ENCODE results near the gene DSCAML1.

DNA sequence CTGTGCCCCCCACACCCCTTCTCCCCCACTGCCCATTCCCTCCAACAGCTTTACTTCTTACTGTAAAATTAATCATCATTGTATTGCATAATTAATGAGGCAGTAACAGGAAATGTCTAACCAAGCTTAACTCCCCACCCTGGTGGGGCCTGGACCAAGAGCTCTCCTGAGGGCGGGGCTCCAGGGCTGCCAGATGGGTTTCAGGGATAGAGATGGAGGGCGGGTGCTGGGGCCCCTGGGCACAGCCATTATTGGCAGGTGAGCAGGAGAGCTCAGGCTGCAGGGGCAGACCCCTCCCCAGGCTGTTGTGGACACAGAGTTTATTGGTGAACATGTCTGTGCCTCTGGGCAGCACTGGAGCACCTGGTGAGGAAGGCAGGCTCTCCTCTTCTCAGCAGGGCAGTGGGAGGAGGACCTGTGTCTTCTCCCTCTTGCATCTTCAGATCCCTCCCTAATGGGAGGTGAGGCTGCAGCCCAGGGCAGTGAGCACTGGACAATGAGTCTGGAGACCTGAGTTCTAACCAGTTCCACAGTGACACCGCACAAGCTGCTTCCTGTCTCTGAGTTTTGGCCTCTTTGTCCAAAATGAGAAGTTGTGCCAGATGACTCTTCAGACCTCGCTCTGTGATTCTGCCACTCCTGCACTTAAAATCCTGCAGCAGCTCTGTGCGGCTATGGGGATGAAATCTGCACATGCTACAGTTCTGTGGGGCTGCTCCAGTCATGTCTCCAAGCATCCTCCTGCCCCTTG is 236.1 kb downstream of the DSCAML1 start:
- TF ChIP-seq CTCF (IDR thresholded peaks at IDR 0.05; ENCODE audit: control extremely low read depth in 1 of 3, insufficient read depth in 1 of 3, low read depth in 1 of 3, low read length in 3 of 3) (no peak), POLR2AphosphoS5 (IDR thresholded peaks at IDR 0.05; ENCODE audit: low read depth, low read length) (no peak), POLR2A (IDR thresholded peaks at IDR 0.05; ENCODE audit: control extremely low read depth in 1 of 2, low read depth in 2 of 2, low read length in 2 of 2) (no peak), MAX (IDR thresholded peaks at IDR 0.05) (no peak), RBBP5 (IDR thresholded peaks at IDR 0.05; ENCODE audit: borderline replicate concordance, low read depth, low read length) (no peak), HDAC2 (IDR thresholded peaks at IDR 0.05; ENCODE audit: borderline replicate concordance in 1 of 2, low read depth in 2 of 2, low read length in 2 of 2) (no peak)

All from H1 (cell line).